SU-DHL-6 (cell line): ENCODE data around the gene RIBC2.

Source experiments
- H2AFZ ChIP-seq: fragments of 200-600 bp; sonication (generic); 2 replicates; pipeline ENCODE4 v1.6.1; 2014; ENCODE audit warnings: low read depth, mild to moderate bottlenecking, moderate library complexity, mixed read lengths, antibody characterized with exemption, low read length; ENCODE audit not compliant: severe bottlenecking
- H3F3A ChIP-seq: fragments of 200-600 bp; shearing (Covaris generic); 2 replicates; pipeline ENCODE4 v1.6.0; 2016; ENCODE audit warnings: antibody characterized with exemption, mild to moderate bottlenecking; ENCODE audit not compliant: insufficient read depth
- H3K27ac ChIP-seq: fragments of 200-600 bp; sonication (generic); 2 replicates; pipeline ENCODE4 v1.5.1; 2016; ENCODE audit warnings: low read depth, mild to moderate bottlenecking, low read length, moderate library complexity, mixed read lengths
- H3K27me3 ChIP-seq: fragments of 200-600 bp; sonication (generic), shearing (Covaris generic); 2 replicates; pipeline ENCODE4 v1.6.0; 2014; ENCODE audit warnings: mild to moderate bottlenecking, low read length
- H3K36me3 ChIP-seq: fragments of 200-600 bp; sonication (generic); 2 replicates; pipeline ENCODE4 v1.6.1; 2014; ENCODE audit warnings: mild to moderate bottlenecking, low read length, mixed read lengths
- H3K4me2 ChIP-seq: fragments of 300-600, 200-600 bp; shearing (Covaris generic), sonication (generic); 2 replicates; pipeline ENCODE4 v1.6.0; 2014; ENCODE audit warnings: low read length, low read depth, mild to moderate bottlenecking; ENCODE audit not compliant: poor library complexity, severe bottlenecking
- H3K4me3 ChIP-seq: fragments of 200-600 bp; sonication (generic); 2 replicates; pipeline ENCODE4 v1.5.1; 2014; ENCODE audit warnings: antibody characterized with exemption, low read length, mild to moderate bottlenecking, mixed read lengths; ENCODE audit not compliant: insufficient read depth, poor library complexity, severe bottlenecking
- H3K79me2 ChIP-seq: fragments of 200-600 bp; sonication (generic); 2 replicates; pipeline ENCODE4 v1.6.1; 2014; ENCODE audit warnings: mild to moderate bottlenecking, low read length, moderate library complexity; ENCODE audit not compliant: insufficient read depth
- H3K9ac ChIP-seq: fragments of 200-600 bp; sonication (generic); 2 replicates; pipeline ENCODE4 v1.7.0; 2014; ENCODE audit warnings: mild to moderate bottlenecking, low read length
- H3K9me2 ChIP-seq: fragments of 200-600 bp; sonication (generic); replicated peaks from 2 replicates; pipeline ENCODE4 v1.6.1; 2014; ENCODE audit warnings: low read length; ENCODE audit not compliant: insufficient read depth
- H3K9me3 ChIP-seq: fragments of 200-600 bp; sonication (generic); 2 replicates; pipeline ENCODE4 v1.6.1; 2014; ENCODE audit warnings: low read length, mixed read lengths; ENCODE audit not compliant: insufficient read depth
- H4K20me1 ChIP-seq: fragments of 200-600 bp; sonication (generic); 2 replicates; pipeline ENCODE4 v1.6.1; 2014; ENCODE audit warnings: low read depth, mild to moderate bottlenecking, antibody characterized with exemption, low read length, moderate library complexity, mixed read lengths
- CTCF ChIP-seq: fragments of 200-600 bp; sonication (generic); IDR thresholded peaks from one replicate; pipeline ENCODE4 v1.5.1; 2017; ENCODE audit warnings: antibody characterized with exemption, mild to moderate bottlenecking, low read length, moderate library complexity; ENCODE audit not compliant: insufficient read depth, poor library complexity, severe bottlenecking
- EZH2phosphoT487 ChIP-seq: fragments of 200-600 bp; sonication (generic), shearing (Covaris generic); conservative IDR thresholded peaks from 2 replicates; pipeline ENCODE4 v1.6.1; 2018; ENCODE audit warnings: mild to moderate bottlenecking, antibody characterized with exemption, low read length, moderate library complexity, mixed read lengths

The RIBC2 gene

GRCh38 chr22:45418770-45419138 lies 5.3 kb downstream of the RIBC2 start:
- Histone ChIP-seq H3K9me3 (no peaks in the 10 kb centered on the region), H3K79me2 (no peaks in the 10 kb centered on the region), H4K20me1 (no peaks in the 10 kb centered on the region), H2AFZ (no peak overlapping the region), H3K9me2 (no peaks in the 10 kb centered on the region), H3K27me3 (no peaks in the 10 kb centered on the region), H3K4me2 (no peak overlapping the region), H3K27ac (no peak overlapping the region), H3K36me3 (no peaks in the 10 kb centered on the region), H3K4me3 (no peak overlapping the region), H3K9ac (no peak overlapping the region), H3F3A (no peaks in the 10 kb centered on the region)
- TF ChIP-seq CTCF (no peak), EZH2phosphoT487 (no peak)

GRCh38 chr22:45420011-45420410 lies 6.5 kb downstream of the RIBC2 start:
- no peak overlapping the region for H2AFZ ChIP-seq
- H3K4me2 ChIP-seq, result no peak overlapping the region
- no peaks in the 10 kb centered on the region for H3K36me3 ChIP-seq
- no peaks in the 10 kb centered on the region for H3K27me3 ChIP-seq
- H3K9me3 ChIP-seq, result no peaks in the 10 kb centered on the region
- no peaks in the 10 kb centered on the region for H3F3A ChIP-seq
- H3K9me2 ChIP-seq, result no peaks in the 10 kb centered on the region
- H3K27ac ChIP-seq, result no peak overlapping the region
- TF ChIP-seq CTCF, result no peak
- H3K79me2 ChIP-seq, result no peaks in the 10 kb centered on the region
- H3K9ac ChIP-seq, result no peak overlapping the region
- no peak overlapping the region for H3K4me3 ChIP-seq
- no peaks in the 10 kb centered on the region for H4K20me1 ChIP-seq

GRCh38 chr22:45420539-45420938 lies 7.0 kb downstream of the RIBC2 start:
- no peaks in the 10 kb centered on the region for H3K27me3 ChIP-seq
- no peak overlapping the region for H3K9ac ChIP-seq
- H3K4me3 ChIP-seq, result no peak overlapping the region
- H3K4me2 ChIP-seq, result no peak overlapping the region
- H3K9me2 ChIP-seq, result no peaks in the 10 kb centered on the region
- H3K9me3 ChIP-seq, result no peaks in the 10 kb centered on the region
- no peak overlapping the region for H3K27ac ChIP-seq
- no peak overlapping the region for H2AFZ ChIP-seq
- no peaks in the 10 kb centered on the region for H3K36me3 ChIP-seq
- no peaks in the 10 kb centered on the region for H3K79me2 ChIP-seq
- no peak for TF ChIP-seq CTCF
- TF ChIP-seq EZH2phosphoT487, result no peak
- H4K20me1 ChIP-seq, result no peaks in the 10 kb centered on the region
- no peaks in the 10 kb centered on the region for H3F3A ChIP-seq

GRCh38 chr22:45421349-45422055 lies 8.0 kb downstream of the RIBC2 start:
- H3K36me3 ChIP-seq, result no peaks in the 10 kb centered on the region
- H3F3A ChIP-seq, result no peaks in the 10 kb centered on the region
- H3K9me2 ChIP-seq, result no peaks in the 10 kb centered on the region
- no peaks in the 10 kb centered on the region for H4K20me1 ChIP-seq
- no peaks in the 10 kb centered on the region for H3K9me3 ChIP-seq
- no peaks in the 10 kb centered on the region for H3K27me3 ChIP-seq
- no peak for TF ChIP-seq EZH2phosphoT487
- TF ChIP-seq CTCF, result no peak
- no peak overlapping the region for H3K9ac ChIP-seq
- H3K79me2 ChIP-seq, result no peaks in the 10 kb centered on the region
- H3K4me3 ChIP-seq, result no peak overlapping the region
- no peak overlapping the region for H2AFZ ChIP-seq
- no peak overlapping the region for H3K4me2 ChIP-seq
- H3K27ac ChIP-seq, result no peak overlapping the region
